Neural cell (in vitro differentiated cells): ENCODE results near the gene ACTN1. TPM values are rescaled to one million over a fixed set of nuclear protein-coding genes. Genes with fewer than 3 reads are reported as not detected.

Source experiments
- H2AFZ ChIP-seq: fragments of 200-600, 300-800 bp; sonication (generic), shearing (Covaris generic); 2 replicates; pipeline ENCODE4 v1.6.0; 2014; ENCODE audit warnings: low read depth, mild to moderate bottlenecking, antibody characterized with exemption, low read length, moderate library complexity
- H3F3A ChIP-seq: fragments of 200-600 bp; shearing (Covaris generic); 2 replicates; pipeline ENCODE4 v1.6.1; 2016; ENCODE audit warnings: mild to moderate bottlenecking, moderate library complexity, mixed read lengths, antibody characterized with exemption, low read length; ENCODE audit not compliant: insufficient read depth, poor library complexity, severe bottlenecking
- H3K27ac ChIP-seq: fragments of 200-600, 300-800 bp; sonication (generic), shearing (Covaris generic); 2 replicates; pipeline ENCODE4 v1.5.1; 2014; ENCODE audit warnings: mild to moderate bottlenecking, low read length, moderate library complexity
- H3K27me3 ChIP-seq: fragments of 300-800, 200-600 bp; sonication (generic), shearing (Covaris generic); 2 replicates; pipeline ENCODE4 v1.6.0; 2014; ENCODE audit warnings: mild to moderate bottlenecking, low read depth, low read length, moderate library complexity; ENCODE audit not compliant: insufficient read depth
- H3K36me3 ChIP-seq: fragments of 300-800, 200-600 bp; sonication (generic), shearing (Covaris generic); 2 replicates; pipeline ENCODE4 v1.5.1; 2014; ENCODE audit warnings: mild to moderate bottlenecking, antibody characterized with exemption, low read length, moderate library complexity; ENCODE audit not compliant: insufficient read depth
- H3K4me2 ChIP-seq: fragments of 300-800, 200-600 bp; sonication (generic), shearing (Covaris generic); 2 replicates; pipeline ENCODE4 v1.6.0; 2014; ENCODE audit warnings: mild to moderate bottlenecking, low read length
- H3K4me3 ChIP-seq: fragments of 300-800, 200-600 bp; sonication (generic), shearing (Covaris generic); 2 replicates; pipeline ENCODE4 v1.5.1; 2014; ENCODE audit warnings: mild to moderate bottlenecking, low read length, moderate library complexity
- H3K79me2 ChIP-seq: fragments of 200-600 bp; shearing (Covaris generic); replicated peaks from 2 replicates; pipeline ENCODE4 v1.6.0; 2014; ENCODE audit warnings: mild to moderate bottlenecking, low read length, moderate library complexity; ENCODE audit not compliant: insufficient read depth
- H3K9ac ChIP-seq: fragments of 300-800, 200-600 bp; sonication (generic), shearing (Covaris generic); 2 replicates; pipeline ENCODE4 v1.6.1; 2016; ENCODE audit warnings: mild to moderate bottlenecking, low read length, mixed read lengths
- H3K9me2 ChIP-seq: fragments of 200-600 bp; shearing (Covaris generic); 2 replicates; pipeline ENCODE4 v1.6.1; 2016; ENCODE audit warnings: mild to moderate bottlenecking, low read length, mixed read lengths; ENCODE audit not compliant: insufficient read depth
- H3K9me3 ChIP-seq: fragments of 200-600, 300-800 bp; sonication (generic), shearing (Covaris generic); 2 replicates; pipeline ENCODE4 v1.6.1; 2016; ENCODE audit warnings: mild to moderate bottlenecking, mixed run types, low read length, moderate library complexity, mixed read lengths
- H4K20me1 ChIP-seq: fragments of 200-600 bp; shearing (Covaris generic); 2 replicates; pipeline ENCODE4 v1.6.1; 2016; ENCODE audit warnings: mild to moderate bottlenecking, mixed run types; ENCODE audit not compliant: insufficient read depth
- EP300 ChIP-seq: fragments of 450-650 bp; conservative IDR thresholded peaks from 2 replicates; pipeline ENCODE4 v1.6.1; 2014; ENCODE audit warnings: antibody characterized with exemption, mild to moderate bottlenecking, moderate library complexity; ENCODE audit not compliant: poor library complexity, severe bottlenecking
- EZH2 ChIP-seq: fragments of 200-600, 300-800 bp; shearing (Covaris generic), sonication (generic); IDR thresholded peaks from 2 replicates; pipeline ENCODE4 v1.6.1; 2014; ENCODE audit warnings: antibody characterized with exemption, low read length, borderline replicate concordance, mild to moderate bottlenecking; ENCODE audit not compliant: insufficient read depth, poor library complexity, severe bottlenecking
- MXI1 ChIP-seq: fragments of 450-650 bp; conservative IDR thresholded peaks from 2 replicates; pipeline ENCODE4 v1.6.1; 2014; ENCODE audit warnings: antibody characterized with exemption, mild to moderate bottlenecking; ENCODE audit not compliant: poor library complexity, severe bottlenecking
- POLR2AphosphoS5 ChIP-seq: IDR thresholded peaks from 2 replicates; pipeline ENCODE4 v1.6.1; 2012
- RAD21 ChIP-seq: fragments of 450-650 bp; conservative IDR thresholded peaks from 2 replicates; pipeline ENCODE4 v1.6.1; 2014; ENCODE audit warnings: antibody characterized with exemption, mild to moderate bottlenecking, moderate library complexity
- SMC3 ChIP-seq: fragments of 450-650 bp; conservative IDR thresholded peaks from 2 replicates; pipeline ENCODE4 v1.6.1; 2014; ENCODE audit warnings: antibody characterized with exemption, mild to moderate bottlenecking, moderate library complexity; ENCODE audit not compliant: poor library complexity
- TAF1 ChIP-seq: IDR thresholded peaks from 2 replicates; pipeline ENCODE4 v1.6.1; 2012; ENCODE audit warnings: low read depth
- polyA plus RNA-seq: library from polyadenylated mRNA; depleted of rRNA; stranded (reverse); fragments of >200 nt; gene quantifications from 2 replicates; pipeline ENCODE4 v1.2.3, GENCODE V29; 2014
- TF ChIP-seq, protein P1 (sequence below): IDR thresholded peaks from 2 replicates; pipeline ENCODE4 v1.6.1; 2012; ENCODE audit warnings: borderline replicate concordance
- TF ChIP-seq, protein P2 (sequence below): fragments of 450-650 bp; IDR thresholded peaks from 2 replicates; pipeline ENCODE4 v1.5.1; 2014; ENCODE audit warnings: antibody characterized with exemption, mild to moderate bottlenecking, moderate library complexity; ENCODE audit not compliant: poor library complexity, severe bottlenecking

ACTN1 gene
- polyA plus RNA-seq, 1 donor from 2014 or later, result 10.8 TPM

DNA sequence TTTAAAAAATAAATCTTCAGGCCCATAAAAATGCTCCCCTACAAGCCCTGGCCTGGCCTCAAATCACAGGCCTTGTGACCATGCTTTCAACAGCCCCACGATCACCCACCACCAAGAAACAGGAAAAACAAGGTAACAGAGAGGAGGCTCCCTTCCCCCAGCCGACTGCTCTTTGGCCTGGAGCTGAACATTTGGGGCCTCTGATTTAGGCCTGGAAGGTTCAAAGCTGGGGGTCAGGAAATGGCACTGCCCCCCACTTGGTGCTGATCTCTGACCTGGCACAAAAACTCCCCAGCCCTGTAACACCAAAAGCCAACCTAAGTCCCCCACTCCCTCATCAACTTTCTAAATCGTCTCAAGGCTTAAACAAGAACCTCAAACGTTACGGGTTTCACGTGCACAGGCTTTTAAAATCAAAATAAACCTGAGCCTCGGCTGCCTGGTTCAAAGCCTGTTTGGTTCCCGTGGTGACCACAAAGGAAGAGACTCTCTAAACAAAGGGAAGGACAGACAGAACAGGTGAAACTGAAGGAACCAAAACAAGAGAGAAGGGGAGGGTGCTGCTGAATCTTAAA is 9.0 kb downstream of the ACTN1 start:
- no peaks in the 10 kb centered on the region for H3K9me3 ChIP-seq
- H2AFZ ChIP-seq, result no peak overlapping the region
- H3K9ac ChIP-seq, result no peak overlapping the region
- no peak overlapping the region for H3K27ac ChIP-seq
- no peaks in the 10 kb centered on the region for H3K27me3 ChIP-seq
- no peaks in the 10 kb centered on the region for H3K36me3 ChIP-seq
- TF ChIP-seq, protein P1, sequence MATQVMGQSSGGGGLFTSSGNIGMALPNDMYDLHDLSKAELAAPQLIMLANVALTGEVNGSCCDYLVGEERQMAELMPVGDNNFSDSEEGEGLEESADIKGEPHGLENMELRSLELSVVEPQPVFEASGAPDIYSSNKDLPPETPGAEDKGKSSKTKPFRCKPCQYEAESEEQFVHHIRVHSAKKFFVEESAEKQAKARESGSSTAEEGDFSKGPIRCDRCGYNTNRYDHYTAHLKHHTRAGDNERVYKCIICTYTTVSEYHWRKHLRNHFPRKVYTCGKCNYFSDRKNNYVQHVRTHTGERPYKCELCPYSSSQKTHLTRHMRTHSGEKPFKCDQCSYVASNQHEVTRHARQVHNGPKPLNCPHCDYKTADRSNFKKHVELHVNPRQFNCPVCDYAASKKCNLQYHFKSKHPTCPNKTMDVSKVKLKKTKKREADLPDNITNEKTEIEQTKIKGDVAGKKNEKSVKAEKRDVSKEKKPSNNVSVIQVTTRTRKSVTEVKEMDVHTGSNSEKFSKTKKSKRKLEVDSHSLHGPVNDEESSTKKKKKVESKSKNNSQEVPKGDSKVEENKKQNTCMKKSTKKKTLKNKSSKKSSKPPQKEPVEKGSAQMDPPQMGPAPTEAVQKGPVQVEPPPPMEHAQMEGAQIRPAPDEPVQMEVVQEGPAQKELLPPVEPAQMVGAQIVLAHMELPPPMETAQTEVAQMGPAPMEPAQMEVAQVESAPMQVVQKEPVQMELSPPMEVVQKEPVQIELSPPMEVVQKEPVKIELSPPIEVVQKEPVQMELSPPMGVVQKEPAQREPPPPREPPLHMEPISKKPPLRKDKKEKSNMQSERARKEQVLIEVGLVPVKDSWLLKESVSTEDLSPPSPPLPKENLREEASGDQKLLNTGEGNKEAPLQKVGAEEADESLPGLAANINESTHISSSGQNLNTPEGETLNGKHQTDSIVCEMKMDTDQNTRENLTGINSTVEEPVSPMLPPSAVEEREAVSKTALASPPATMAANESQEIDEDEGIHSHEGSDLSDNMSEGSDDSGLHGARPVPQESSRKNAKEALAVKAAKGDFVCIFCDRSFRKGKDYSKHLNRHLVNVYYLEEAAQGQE, result no peak
- TF ChIP-seq EZH2 (no peak), TAF1 (no peak), EP300 (no peak), RAD21 (no peak)
- TF ChIP-seq, protein P2, sequence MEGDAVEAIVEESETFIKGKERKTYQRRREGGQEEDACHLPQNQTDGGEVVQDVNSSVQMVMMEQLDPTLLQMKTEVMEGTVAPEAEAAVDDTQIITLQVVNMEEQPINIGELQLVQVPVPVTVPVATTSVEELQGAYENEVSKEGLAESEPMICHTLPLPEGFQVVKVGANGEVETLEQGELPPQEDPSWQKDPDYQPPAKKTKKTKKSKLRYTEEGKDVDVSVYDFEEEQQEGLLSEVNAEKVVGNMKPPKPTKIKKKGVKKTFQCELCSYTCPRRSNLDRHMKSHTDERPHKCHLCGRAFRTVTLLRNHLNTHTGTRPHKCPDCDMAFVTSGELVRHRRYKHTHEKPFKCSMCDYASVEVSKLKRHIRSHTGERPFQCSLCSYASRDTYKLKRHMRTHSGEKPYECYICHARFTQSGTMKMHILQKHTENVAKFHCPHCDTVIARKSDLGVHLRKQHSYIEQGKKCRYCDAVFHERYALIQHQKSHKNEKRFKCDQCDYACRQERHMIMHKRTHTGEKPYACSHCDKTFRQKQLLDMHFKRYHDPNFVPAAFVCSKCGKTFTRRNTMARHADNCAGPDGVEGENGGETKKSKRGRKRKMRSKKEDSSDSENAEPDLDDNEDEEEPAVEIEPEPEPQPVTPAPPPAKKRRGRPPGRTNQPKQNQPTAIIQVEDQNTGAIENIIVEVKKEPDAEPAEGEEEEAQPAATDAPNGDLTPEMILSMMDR, result no peak
- no peaks in the 10 kb centered on the region for H3F3A ChIP-seq
- H3K9me2 ChIP-seq, result no peaks in the 10 kb centered on the region
- H3K79me2 ChIP-seq, result peaks cover 23% of the 10 kb centered on the region
- H3K4me2 ChIP-seq, result no peak overlapping the region
- no peak overlapping the region for H3K4me3 ChIP-seq
- H4K20me1 ChIP-seq, result no peaks in the 10 kb centered on the region

DNA sequence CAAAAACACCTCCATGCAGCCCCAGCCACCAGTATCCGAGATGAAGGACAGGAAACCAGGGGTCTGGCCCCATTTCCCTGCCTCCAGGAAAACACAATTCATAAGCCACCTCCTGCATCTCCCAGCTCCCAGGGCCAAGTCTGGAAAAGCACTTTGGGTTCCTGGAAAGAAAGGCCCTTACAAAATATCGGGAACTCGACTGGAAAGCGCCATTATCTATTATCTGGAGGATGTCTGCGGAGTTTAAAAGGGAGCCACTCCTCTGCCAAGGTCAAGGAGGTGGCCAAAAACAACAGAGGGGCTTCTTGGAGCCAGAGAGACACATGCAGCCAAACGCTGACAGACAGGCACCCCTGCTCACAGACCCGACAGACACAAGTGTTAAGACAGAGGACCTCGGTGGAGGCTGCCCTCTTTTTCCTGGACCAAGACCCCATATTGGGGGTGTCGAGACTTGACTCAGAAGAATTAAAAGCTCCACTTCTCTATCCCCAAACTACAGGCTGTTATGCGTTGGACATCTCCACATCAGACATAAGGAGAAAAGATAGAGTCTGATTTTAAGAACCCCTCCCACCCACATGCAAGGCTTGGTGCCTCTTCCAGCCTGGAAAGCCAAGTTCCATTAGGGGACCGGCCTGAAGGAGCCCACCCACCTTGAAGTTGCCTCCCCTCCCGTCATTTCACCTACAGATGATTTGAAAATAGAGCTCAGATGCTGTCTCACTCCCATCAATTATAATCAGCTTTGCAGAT is 9.6 kb downstream of the ACTN1 start:
- no peak overlapping the region for H2AFZ ChIP-seq
- no peak overlapping the region for H3K4me3 ChIP-seq
- no peaks in the 10 kb centered on the region for H3K27me3 ChIP-seq
- H3K9me3 ChIP-seq, result no peaks in the 10 kb centered on the region
- H4K20me1 ChIP-seq, result no peaks in the 10 kb centered on the region
- no peaks in the 10 kb centered on the region for H3K36me3 ChIP-seq
- no peaks in the 10 kb centered on the region for H3K9me2 ChIP-seq
- no peak overlapping the region for H3K27ac ChIP-seq
- TF ChIP-seq MXI1 (no peak), SMC3 (no peak), EZH2 (no peak), POLR2AphosphoS5 (no peak), EP300 (no peak), RAD21 (no peak), TAF1 (no peak)
- TF ChIP-seq, protein P1, result no peak
- TF ChIP-seq, protein P2, result no peak
- no peak overlapping the region for H3K4me2 ChIP-seq
- no peaks in the 10 kb centered on the region for H3F3A ChIP-seq
- H3K9ac ChIP-seq, result no peak overlapping the region
- peaks cover 19% of the 10 kb centered on the region for H3K79me2 ChIP-seq
